Activated T-cell treated with anti-CD3 and anti-CD28 coated beads for 24 hours (primary cell): ENCODE results near the gene SBDS.
"Not testable (repeated sequence)": the region's sequence is repeated elsewhere in the genome, so short reads cannot be mapped to it uniquely, and the experiment has no call there.

Experiments used
- DNase-seq: peaks from one replicate; pipeline ENCODE4 v3.0.0-alpha.2; 2020; ENCODE audit warnings: low read depth

The SBDS gene

GRCh38 chr7:66995050-66995776 is at the start of gene SBDS:
SBDS (minus strand) TSS chr7:66995586; CDS start chr7:66995417, 169 bp downstream.
- DNase-seq: peak; percentile 91

GRCh38 chr7:67043559-67043930 is 48.2 kb upstream of the SBDS start:
- not testable (repeated sequence) for DNase-seq

GRCh38 chr7:67042781-67043558 is 47.6 kb upstream of the SBDS start:
- DNase-seq: not testable (repeated sequence)

GRCh38 chr7:67040832-67041231 is 45.4 kb upstream of the SBDS start:
- DNase-seq: not testable (repeated sequence)

GRCh38 chr7:67036432-67037395 is 41.3 kb upstream of the SBDS start:
- DNase-seq: not testable (repeated sequence)

- no peak for DNase-seq
Measured at GRCh38 chr7:67033251-67033650, 37.9 kb upstream of the SBDS start.

GRCh38 chr7:67031685-67032084 is 36.3 kb upstream of the SBDS start:
- not testable (repeated sequence) for DNase-seq

GRCh38 chr7:67025459-67025858 is 30.1 kb upstream of the SBDS start:
- DNase-seq: not testable (repeated sequence)

GRCh38 chr7:67022511-67022910 is 27.1 kb upstream of the SBDS start:
- no peak for DNase-seq

GRCh38 chr7:67021260-67021659 is 25.9 kb upstream of the SBDS start:
- DNase-seq: no peak

- no peak for DNase-seq
Measured at GRCh38 chr7:67019562-67020390, 24.4 kb upstream of the SBDS start.

- DNase-seq: no peak
Measured at GRCh38 chr7:67018940-67019339, 23.6 kb upstream of the SBDS start.

GRCh38 chr7:67017971-67018370 is 22.6 kb upstream of the SBDS start:
- not testable (repeated sequence) for DNase-seq

- not testable (repeated sequence) for DNase-seq
Measured at GRCh38 chr7:67014076-67014622, 18.8 kb upstream of the SBDS start.

- DNase-seq: not testable (repeated sequence)
Measured at GRCh38 chr7:67009677-67010076, 14.3 kb upstream of the SBDS start.

- DNase-seq: no peak
Measured at GRCh38 chr7:67008260-67008659, 12.9 kb upstream of the SBDS start.

GRCh38 chr7:67006965-67007364 is 11.6 kb upstream of the SBDS start:
- no peak for DNase-seq

- DNase-seq: not testable (repeated sequence)
Measured at GRCh38 chr7:67004145-67004544, 8.8 kb upstream of the SBDS start.

- DNase-seq: not testable (repeated sequence)
Measured at GRCh38 chr7:67000601-67001258, 5.3 kb upstream of the SBDS start.

- DNase-seq: peak; percentile 98
Measured at GRCh38 chr7:66996444-66997191, 1.2 kb upstream of the SBDS start, which contains the start of gene TYW1. TYW1 (plus strand) TSS chr7:66996833; CDS start chr7:66996979, 146 bp downstream.
